BJ (cell line): ENCODE measurements around the gene LCORL. TPM values are rescaled to one million over a fixed set of nuclear protein-coding genes. Genes with fewer than 3 reads are reported as not detected.
"Not testable (repeated sequence)": the region's sequence is repeated elsewhere in the genome, so short reads cannot be mapped to it uniquely, and the experiment has no call there.

Experiments used
- CTCF ChIA-PET: fragments of 350-600 bp; formaldehyde crosslinking; extraction: SDS; loops from one replicate; lab custom pipeline; 2021; ENCODE audit warnings: antibody characterized with exemption, inconsistent platforms; lab: Yijun Ruan, JAX
- POLR2A ChIA-PET: fragments of 300-600 bp; sonication (Branson Sonifier 250); formaldehyde crosslinking; extraction: SDS; loops from one replicate; lab custom pipeline; 2021; ENCODE audit warnings: antibody characterized with exemption; lab: Charles Lee
- DNase-seq: peaks from one replicate; pipeline ENCODE4 v3.0.0-alpha.2; 2011; ENCODE audit warnings: low read depth
- H3K27me3 ChIP-seq: 2 replicates; pipeline ENCODE4 v1.6.0; 2011; ENCODE audit warnings: low read length; ENCODE audit not compliant: control insufficient read depth, insufficient read depth
- H3K36me3 ChIP-seq: 2 replicates; pipeline ENCODE4 v1.5.1; 2011; ENCODE audit warnings: low read length; ENCODE audit not compliant: control insufficient read depth, insufficient read depth
- H3K4me3 ChIP-seq: 2 replicates; pipeline ENCODE4 v1.5.1; 2011; ENCODE audit warnings: low read depth, mild to moderate bottlenecking, control low read depth, low read length
- CTCF ChIP-seq: IDR thresholded peaks from 2 replicates; pipeline ENCODE4 v1.5.1; 2011; ENCODE audit warnings: low read depth, mild to moderate bottlenecking, control low read depth, inconsistent platforms, low read length, moderate library complexity; ENCODE audit not compliant: insufficient read depth
- polyA plus RNA-seq: library from polyadenylated mRNA; depleted of rRNA; stranded (reverse); fragments of >200 nt; gene quantifications from 2 replicates; pipeline ENCODE4 v1.2.3, GENCODE V29; 2011

Gene LCORL
- polyA plus RNA-seq, 1 experiment, result 2.0 TPM

GRCh38 chr4:18042754-18043153, 21.2 kb upstream of the LCORL start:
- H3K36me3 ChIP-seq, result no peaks in the 10 kb centered on the region
- H3K4me3 ChIP-seq, result no peak overlapping the region
- no peaks in the 10 kb centered on the region for H3K27me3 ChIP-seq
- DNase-seq, result no peak
- POLR2A ChIA-PET, result no interaction called here
- TF ChIP-seq CTCF, result no peak
- CTCF ChIA-PET, result interaction anchor here (1.8 kb wide), 1 partner anchor 9 kb away, joined by 4 read pairs; no protein-coding TSS in a partner anchor

GRCh38 chr4:18042012-18042411, 20.5 kb upstream of the LCORL start:
- POLR2A ChIA-PET, result no interaction called here
- no peak for TF ChIP-seq CTCF
- no peaks in the 10 kb centered on the region for H3K36me3 ChIP-seq
- H3K4me3 ChIP-seq, result no peak overlapping the region
- CTCF ChIA-PET, result interaction anchor here (1.8 kb wide), 1 partner anchor 9 kb away, joined by 4 read pairs; no protein-coding TSS in a partner anchor
- DNase-seq, result no peak
- H3K27me3 ChIP-seq, result no peaks in the 10 kb centered on the region

- ChIA-PET POLR2A (no interaction called here), CTCF (no interaction called here)
- DNase-seq, result no peak
- H3K27me3 ChIP-seq, result no peaks in the 10 kb centered on the region
- no peak for TF ChIP-seq CTCF
- H3K36me3 ChIP-seq, result no peaks in the 10 kb centered on the region
- no peak overlapping the region for H3K4me3 ChIP-seq
These were observed 19.6 kb upstream of the LCORL start for GRCh38 chr4:18041114-18041513.

GRCh38 chr4:18039113-18039512, 17.6 kb upstream of the LCORL start:
- CTCF ChIA-PET, result no interaction called here
- no peaks in the 10 kb centered on the region for H3K27me3 ChIP-seq
- no peak for TF ChIP-seq CTCF
- no peak for DNase-seq
- no peak overlapping the region for H3K4me3 ChIP-seq
- no peaks in the 10 kb centered on the region for H3K36me3 ChIP-seq
- POLR2A ChIA-PET, result no interaction called here

GRCh38 chr4:18036369-18036768, 14.8 kb upstream of the LCORL start:
- POLR2A ChIA-PET, H3K4me3 ChIP-seq, DNase-seq, H3K36me3 ChIP-seq, CTCF ChIA-PET, H3K27me3 ChIP-seq: not testable (repeated sequence)

- Histone ChIP-seq H3K4me3 (no peak overlapping the region), H3K27me3 (peaks cover 5% of the 10 kb centered on the region; the same call in 1 of the 2 replicates), H3K36me3 (no peaks in the 10 kb centered on the region)
- CTCF ChIA-PET, result no interaction called here
- POLR2A ChIA-PET, result no interaction called here
- no peak for DNase-seq
- TF ChIP-seq CTCF, result no peak
These were observed 12.5 kb upstream of the LCORL start for GRCh38 chr4:18034099-18034498.
